ENCODE measurements around the gene FAM3C.
"Not testable (repeated sequence)": the region's sequence is repeated elsewhere in the genome, so short reads cannot be mapped to it uniquely, and the experiment has no call there.

The FAM3C gene, protein sequence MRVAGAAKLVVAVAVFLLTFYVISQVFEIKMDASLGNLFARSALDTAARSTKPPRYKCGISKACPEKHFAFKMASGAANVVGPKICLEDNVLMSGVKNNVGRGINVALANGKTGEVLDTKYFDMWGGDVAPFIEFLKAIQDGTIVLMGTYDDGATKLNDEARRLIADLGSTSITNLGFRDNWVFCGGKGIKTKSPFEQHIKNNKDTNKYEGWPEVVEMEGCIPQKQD

DNA sequence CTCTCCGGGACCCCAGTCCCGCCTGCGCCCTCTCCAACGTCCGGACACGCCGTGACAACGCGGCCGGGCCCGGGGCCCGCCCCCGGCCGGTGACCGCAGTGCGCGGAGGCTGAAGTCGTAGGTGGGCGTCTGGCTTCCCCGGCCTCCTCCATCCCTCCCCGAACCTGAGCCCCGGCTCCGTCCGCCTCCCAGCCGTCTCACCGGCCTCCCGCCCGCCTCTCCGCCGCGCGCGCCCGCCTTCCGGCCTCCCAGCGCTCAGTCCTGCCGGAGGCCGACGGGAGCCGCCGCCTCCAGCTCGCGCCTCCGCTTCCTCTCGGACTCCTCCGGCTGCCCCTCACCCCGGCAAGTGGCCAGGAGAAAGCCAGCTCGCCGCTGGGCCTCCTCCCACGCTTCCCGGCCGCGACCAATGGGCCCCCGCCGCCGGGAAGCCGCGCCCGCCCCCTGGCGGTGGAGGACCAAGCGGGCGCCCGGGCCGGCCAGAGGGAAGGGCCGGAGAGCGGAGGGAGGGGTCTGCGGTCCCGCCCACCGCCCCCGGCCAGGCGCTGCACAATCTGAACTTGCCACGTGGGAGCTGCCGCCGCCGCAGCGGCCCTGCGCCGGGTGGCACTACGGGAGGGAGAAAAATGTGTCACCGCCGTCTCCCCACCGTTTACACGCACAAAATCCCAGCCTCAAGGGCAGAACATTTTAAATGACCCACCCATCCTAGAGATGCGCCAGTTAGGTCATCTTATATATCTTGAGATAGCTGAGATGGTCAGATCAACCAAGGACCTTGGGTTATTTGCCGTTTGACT lies at the start of gene FAM3C:
FAM3C (minus strand) TSS at position 348 of the 797 bp plus-strand sequence. CDS start 13,339 bp downstream, outside the sequence.
- DNase-seq (ENCODE audit: low read depth), result peak; percentile 92

DNA sequence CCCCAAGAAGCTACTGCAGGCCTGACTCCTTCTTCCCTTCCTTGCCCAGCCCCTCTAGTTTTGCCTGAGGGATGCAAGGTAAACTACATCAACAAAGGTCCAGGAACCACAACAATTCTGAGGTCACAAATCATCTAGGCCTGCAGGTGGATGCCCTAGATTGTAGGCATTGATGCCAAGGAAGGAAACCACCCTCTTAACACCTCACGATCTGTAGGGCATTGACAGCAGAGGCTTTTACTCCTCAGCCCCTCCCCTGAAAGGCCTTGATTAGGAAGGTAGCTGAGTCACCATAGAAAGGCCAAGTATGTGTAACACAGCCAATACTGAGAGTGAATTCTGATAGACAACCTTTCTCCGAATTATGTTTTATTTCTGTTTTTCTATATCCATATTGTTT lies 46.7 kb upstream of the FAM3C start:
- DNase-seq (ENCODE audit: low read depth), result peak; percentile 16

DNA sequence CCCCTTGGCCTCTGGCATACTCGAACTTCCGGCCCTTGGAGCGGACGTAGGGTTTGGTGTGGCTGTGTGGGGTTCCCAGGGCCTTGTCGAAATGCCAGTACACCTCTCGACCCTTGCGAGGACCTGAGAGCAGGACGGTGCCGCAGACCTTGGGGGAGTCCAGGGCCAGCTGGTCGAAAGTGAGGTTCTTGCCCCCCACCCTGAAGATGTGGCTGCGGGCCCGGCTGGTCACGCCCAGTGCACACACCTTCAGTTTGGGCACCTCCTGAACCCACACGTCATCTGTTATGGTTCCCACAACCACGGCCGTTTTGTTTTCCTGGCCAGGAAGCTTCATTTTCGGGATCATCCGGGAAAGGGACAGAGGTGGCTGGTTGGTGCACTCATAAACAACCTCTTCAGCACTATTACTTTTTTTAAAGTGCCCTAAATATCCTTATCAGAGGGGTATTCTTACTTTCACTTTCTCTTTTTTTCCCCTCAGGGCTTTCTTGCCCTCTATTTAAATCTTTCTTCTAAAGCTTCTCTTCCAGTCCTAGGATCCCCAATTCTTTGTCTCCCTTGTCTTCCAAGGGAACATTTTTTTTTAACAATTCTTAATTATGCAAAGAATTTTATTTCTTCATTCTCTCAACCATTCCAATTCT lies 44.9 kb upstream of the FAM3C start:
- no peak for DNase-seq (ENCODE audit: low read depth)

DNA sequence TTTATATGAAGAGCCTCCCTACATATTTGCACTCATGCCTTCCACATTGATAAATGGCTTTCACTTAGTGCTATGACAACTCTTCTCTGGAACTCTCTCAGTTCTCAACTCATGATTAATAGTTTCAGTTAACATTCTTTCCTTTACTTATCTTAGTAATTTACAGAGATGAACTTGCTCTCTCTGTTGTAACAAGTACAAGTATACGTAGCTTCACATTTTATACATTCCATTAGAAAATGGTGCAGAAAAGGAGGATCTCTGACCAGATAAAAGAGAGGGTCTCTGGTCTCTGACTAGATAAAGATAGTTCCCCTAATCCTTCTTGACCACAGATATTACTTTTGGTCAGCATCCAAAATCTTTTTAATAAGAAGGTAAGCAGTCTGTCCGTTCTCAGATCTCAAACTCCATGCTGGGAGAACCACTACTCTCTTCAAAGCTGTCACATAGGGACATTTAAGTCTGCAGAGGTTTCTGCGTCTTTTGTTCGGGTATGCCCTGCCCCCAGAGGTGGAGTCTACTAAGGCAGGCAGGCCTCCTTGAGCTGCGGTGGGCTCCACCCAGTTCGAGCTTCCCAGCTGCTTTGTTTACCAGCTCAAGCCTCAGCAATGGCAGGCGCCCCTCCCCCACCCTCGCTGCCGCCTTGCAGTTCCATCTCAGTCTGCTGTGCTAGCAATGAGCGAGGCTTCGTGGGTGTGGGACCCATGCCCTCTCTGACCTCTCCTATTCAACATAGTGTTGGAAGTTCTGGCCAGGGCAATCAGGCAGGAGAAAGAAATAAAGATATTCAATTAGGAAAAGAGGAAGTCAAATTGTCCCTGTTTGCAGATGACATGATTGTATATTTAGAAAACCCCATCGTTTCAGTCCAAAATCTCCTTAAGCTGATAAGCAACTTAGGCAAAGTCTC lies 42.2 kb upstream of the FAM3C start:
- DNase-seq (ENCODE audit: low read depth), result peak; percentile 79

DNA sequence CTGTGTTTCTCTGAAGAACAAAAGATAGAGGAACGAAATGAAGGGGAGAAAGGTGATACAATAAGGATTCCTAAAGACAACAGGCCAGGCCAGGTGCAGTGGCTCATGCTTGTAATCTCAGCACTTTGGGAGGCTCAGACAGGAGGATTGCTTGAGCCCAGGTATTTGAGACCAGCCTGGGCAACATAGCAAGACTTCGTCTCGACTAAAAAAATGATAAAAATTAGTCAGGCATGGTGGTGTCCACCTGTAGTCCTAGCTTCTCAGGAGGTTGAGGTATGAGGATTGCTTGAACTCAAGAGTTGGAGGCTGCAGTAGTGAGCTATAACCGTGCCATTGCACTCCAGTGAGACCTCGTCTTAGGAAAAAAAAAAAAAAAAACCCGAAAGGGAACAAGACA lies 41.4 kb upstream of the FAM3C start:
- no peak for DNase-seq (ENCODE audit: low read depth)

DNA sequence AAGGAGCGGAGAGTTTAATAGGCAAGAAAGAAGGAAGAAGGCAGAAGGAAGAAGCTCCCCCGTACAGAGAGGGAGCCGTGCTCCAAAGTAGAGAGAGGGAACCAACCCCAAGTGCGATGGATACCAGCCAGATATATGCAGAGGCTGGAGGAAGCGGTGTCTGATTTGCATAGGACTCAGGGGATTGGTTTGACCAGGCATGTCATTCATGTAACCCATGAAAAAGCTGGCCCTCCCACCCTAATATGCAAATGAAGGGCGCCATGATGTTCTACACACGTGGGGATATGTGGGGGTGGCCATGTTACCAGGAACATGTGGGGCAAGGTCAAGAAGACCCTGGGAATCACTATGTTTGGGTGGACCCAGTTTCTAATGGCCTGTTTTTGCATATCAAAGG lies 40.6 kb upstream of the FAM3C start:
- no peak for DNase-seq (ENCODE audit: low read depth)

DNA sequence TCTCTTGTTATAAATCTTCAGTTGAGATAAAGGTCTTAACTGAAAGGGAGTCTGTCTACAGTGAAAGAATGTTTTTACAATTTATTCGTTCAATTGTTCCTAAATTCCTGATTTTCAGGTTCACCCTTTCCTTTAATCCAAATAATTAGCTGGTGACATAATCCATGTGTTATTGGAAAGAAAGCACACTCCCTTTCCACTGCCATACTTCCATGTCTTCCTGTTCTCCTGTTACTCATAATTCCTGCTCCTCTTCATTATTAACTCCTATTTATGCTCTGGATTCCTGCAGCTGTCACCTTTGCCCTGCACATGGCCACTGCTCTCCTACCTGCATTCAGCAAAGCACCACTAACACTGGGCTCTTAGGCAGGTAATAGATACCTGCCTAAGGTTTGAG lies 40.0 kb upstream of the FAM3C start:
- no peak for DNase-seq (ENCODE audit: low read depth)

DNA sequence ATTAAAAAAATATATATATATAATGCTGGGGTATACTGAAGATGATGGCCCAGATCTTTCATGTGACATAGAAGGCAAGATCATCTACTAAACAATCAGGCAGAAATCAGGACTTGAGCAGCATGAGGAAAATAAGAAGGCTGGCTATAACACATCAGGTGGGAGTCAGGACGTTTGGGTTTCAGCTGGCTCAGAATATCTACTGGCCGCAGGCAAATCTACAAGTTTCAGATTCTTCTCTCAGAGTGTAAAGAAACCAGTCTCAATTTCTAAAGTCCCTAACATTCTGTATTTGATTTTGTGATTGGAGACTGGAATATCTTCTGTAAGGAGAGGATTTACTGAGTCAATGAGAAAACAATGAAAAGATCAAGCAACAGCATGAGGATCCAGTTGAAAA lies 37.7 kb upstream of the FAM3C start:
- DNase-seq (ENCODE audit: low read depth), result no peak

DNA sequence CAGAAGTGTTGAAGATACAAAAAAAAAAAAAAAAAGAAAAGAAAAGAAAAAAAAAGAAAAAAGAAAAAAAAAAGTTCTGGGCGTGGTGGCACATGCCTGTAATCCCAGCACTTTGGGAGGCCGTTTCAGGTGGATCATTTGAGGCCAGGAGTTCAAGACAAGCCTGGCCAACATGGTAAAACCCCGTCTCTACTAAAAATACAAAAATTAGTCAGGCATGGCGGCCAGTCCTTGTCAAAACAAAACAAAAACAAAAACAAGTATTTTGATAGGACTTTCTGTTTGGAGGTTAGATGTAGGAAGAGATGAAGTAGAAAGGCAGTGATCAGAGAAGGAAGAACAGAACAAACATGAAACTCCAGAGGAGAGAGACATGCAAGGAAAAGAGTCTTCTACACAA lies 36.4 kb upstream of the FAM3C start:
- not testable (repeated sequence) for DNase-seq (ENCODE audit: low read depth)

DNA sequence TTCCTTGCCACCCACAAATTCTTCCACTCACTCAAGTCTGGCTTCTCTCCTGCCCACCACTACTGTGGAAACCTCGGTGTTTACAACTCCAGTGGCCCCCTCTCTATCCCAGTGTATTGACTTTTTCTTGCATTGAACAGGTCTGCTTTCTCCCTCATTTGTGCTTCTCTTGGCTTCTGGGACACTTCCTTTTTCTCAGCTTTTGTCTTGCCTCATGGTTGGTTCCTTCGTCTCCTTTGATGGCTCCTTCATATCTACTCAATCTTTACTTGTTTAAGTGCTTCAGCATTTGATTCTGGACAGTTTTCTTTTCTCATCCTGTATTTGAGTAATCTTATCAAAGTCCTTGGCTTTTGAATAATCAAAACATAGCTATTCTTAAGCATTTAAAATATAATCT lies 35.9 kb upstream of the FAM3C start:
- no peak for DNase-seq (ENCODE audit: low read depth)

DNA sequence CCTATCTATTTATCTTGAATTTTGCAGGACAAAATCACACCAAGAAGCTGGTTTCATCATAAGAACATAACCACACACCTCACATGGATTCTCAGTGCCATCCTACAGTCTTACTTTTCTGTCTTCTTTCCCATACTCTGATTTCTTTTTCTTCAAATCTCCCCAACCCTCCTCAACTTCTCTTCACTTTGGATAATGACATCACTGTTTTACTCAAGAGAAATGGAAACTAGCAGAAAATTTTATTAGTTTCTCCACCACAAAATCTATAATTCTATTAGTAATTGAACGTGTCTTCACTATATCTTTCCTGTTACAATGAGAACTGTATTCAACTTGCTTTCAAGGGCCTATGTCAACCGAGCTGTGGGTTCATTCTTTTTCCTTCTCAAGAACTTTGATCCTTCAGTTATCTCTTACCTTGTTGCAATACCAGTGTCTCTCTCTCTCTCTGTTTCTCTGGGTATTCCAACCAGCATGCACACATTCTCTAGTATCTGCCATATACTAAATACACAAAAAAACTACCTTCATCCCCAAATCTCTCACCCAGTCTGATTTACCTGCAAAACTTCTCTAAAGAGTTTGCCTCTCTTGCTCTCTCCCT lies 35.4 kb upstream of the FAM3C start:
- no peak for DNase-seq (ENCODE audit: low read depth)

DNA sequence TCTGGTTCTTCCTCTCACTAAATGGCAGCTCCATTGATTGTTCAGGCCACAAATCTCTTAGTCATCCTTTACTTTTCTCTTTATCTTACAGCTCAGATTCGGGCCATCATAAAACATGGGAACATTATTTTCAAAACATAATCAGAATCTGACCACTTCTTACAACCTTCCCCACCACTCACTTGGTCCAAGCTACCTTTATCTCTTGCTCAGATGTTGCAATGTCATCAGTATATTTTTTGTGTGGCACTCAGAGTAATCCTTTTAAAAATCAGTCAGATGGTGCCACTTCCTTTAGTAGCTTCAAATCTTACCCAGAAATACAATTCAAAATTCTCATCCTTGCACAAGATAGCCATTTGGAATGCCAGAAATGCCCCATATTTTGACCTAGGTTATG lies 34.5 kb upstream of the FAM3C start:
- no peak for DNase-seq (ENCODE audit: low read depth)

DNA sequence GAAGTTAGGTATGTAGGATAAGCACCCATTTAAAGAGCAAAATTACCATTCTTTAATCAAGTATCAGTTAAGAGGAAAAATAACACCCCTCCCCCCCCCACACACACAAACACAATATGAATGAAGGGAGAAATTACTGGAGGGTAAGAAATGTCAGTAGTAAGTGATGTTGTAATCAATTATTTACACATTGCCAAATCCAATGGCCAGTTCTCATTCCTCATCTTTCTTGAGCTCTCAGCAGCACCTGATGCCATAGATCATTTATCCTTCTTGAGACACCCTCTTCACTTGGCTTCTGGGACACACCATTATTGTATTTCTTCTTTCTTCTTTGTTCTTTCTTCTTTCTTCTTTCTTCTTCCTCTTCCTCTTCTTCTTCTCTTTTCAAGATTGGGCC lies 33.7 kb upstream of the FAM3C start:
- peak; percentile 14 for DNase-seq (ENCODE audit: low read depth)

DNA sequence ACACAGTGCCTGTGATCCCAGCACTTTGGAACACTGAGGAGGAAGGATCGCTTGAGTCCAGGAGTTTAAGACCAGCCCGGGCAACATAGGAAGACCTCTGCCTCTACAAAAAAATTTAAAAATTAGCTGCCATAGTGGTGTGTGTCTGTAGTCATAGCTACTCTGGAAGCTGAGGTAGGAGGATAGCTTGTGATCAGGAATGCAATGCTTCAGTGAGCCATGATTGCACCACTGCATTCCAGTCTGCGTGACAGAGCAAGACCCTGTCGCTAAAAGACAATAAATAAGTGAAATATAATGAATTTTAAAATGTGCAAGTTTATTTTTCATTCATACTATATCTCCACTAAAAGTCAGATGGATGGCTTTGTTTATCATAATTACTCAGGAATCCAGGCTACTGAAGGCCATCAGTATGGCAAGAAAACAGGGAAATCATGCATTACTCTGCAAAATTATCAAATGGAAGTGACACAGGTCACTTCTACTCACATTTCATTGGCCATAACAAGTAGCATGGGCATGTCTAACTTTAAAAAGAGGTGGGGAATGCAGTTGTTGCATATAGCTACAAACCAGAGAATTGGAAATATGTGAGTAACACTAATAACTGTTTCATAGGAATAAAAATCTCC lies 32.9 kb upstream of the FAM3C start:
- peak; percentile 72 for DNase-seq (ENCODE audit: low read depth)

DNA sequence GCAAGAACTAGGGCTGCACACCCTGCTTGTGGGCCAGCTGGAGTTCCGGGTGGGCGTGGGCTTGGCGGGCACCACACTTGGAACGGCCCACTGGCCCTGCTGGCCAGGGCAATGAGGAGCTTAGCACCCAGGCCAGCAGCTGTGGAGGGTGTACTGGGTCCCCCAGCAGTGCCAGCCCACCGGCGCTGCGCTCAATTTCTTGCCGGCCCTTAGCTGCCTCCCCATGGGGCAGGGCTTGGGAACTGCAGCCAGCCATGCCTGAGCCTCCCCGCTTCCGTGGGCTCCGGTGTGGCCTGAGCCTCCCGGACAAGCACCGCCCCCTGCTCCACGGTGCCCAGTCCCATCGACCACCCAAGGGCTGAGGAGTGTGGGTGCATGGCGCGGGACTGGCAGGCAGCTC lies 25.6 kb upstream of the FAM3C start:
- DNase-seq (ENCODE audit: low read depth), result not testable (repeated sequence)

DNA sequence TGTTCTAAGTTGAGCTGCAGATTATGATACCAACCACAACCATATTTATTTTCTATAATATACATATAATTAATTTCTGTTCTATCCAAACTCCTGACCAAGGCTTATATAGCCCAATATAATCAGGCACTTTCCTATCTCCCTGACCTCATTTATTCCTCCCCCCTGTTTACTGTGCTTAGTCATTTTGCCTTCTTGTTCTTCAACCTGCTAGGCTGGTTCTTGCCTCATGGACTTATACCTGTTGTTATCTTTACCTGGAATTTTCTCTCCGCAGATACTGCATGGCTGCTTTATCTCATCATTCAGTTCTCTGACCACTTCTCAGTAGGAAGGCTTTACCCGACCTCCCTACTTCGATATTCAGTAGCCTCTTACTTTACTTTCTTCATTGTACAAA lies 24.9 kb upstream of the FAM3C start:
- DNase-seq (ENCODE audit: low read depth), result no peak

DNA sequence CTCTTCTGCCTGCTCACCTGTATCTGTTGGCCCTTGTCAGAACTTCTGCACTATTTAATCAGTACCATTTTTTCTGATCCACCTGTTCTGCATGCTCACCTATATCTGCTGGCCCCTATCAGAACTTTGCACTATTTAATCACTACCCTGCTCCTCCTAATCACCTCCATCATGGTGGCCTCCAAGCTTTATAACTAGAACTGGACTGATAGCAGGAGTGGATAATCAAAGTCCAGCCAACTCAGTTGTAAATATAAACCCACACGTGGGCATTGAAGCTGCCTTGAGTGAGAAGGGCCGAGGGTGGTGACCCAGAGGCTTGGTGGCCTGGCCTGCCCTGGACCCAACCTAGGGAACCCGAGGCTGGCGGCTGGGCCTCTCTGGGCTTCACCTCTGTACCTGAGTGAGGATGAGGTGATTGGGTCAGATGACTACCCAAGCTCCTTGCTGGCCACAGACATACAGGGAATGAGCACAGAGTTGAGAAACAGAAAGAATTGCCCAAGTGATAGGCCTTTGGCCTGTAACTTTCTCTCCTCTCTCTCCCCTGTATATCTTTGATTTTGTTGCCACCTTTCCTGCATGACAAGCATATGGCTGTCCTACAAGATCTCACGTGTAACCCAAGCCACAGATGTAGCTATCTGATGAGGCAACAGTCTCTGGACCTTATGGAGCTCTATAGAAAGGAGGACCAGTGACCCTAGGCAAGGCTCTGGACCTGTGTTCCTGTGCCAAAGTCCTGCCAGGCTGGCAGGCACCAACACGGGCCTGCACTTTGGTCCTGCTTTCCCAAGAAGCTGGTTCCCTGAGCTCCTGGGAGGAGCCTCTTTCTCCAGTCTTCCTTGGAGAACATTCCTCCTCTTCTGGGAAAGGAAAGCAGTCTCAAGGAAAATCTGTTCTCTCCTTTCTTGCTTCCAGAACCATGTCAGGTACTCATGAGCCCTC lies 23.4 kb upstream of the FAM3C start:
- no peak for DNase-seq (ENCODE audit: low read depth)

DNA sequence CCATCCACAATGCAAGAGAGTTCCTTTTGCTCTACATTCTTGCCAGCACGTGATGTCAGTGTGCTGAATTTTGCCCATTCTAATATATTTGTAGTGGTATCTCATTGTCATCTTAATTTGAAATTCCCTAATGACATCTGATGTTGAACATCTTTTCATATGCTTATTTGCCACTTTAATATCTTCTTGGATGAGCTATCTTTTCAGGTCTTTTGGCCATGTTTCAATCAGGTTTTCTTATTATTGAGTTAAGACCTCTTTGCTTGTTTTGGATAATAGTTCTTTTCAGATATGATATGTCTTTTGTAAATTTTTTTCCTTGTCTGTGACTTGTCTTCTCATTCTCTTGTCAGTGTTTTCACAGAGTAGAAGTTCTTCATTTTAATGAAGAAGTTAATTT lies 20.4 kb upstream of the FAM3C start:
- no peak for DNase-seq (ENCODE audit: low read depth)

DNA sequence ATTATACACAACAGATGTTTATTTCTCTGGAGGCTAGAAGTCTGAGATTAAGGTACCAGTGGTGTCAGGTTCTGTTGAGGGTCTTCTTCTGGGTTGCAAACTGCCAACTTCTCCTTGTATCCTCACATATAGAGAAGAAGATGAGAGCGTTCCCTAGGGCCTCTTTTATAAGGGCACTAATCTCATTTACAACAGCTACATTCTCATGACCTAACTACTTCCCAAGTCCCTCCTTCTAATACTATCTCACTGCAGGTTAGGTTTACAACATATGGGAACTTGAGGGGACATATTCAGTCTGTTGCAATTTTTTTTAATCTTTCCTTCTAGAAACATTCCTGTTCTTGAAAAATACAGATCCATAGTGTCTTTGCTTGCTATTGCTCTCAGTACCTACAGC lies 18.3 kb upstream of the FAM3C start:
- DNase-seq (ENCODE audit: low read depth), result no peak

DNA sequence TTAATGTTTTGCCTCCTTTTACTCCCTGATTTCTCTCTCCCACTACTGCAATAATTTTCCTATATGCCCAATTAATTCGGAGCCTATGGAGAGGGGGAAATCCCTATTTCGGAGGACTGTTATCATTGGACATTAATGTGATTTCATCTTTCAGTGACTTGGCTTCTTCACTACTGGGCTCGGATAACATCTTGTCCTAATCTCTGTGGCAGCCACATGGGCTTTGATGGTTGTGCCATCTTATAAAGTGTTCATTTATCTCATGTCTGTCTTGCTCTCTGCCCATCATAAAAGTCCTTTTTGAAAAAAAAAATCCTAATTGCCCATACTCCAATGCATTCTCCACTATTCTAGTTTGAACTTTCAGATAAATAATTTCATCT lies 15.5 kb upstream of the FAM3C start:
- no peak for DNase-seq (ENCODE audit: low read depth)
